SK-N-MC (cell line): ENCODE results near the gene PIGA.
A peak's percentile ranks its signal among the peaks of the same experiment; 100 is the strongest.

Source experiments
- DNase-seq: peaks from one replicate; pipeline ENCODE4 v3.0.0-alpha.2; 2011; ENCODE audit warnings: low read depth, low spot score
- H3K27ac ChIP-seq: fragments of 200-600 bp; sonication (generic); 2 replicates; pipeline ENCODE4 v1.5.1; 2016; ENCODE audit warnings: mixed run types
- H3K36me3 ChIP-seq: fragments of 200-600 bp; sonication (generic); 2 replicates; pipeline ENCODE4 v1.6.1; 2017; ENCODE audit warnings: antibody characterized with exemption, low read length, mixed read lengths; ENCODE audit not compliant: insufficient read depth
- H3K4me3 ChIP-seq: fragments of 200-600 bp; sonication (generic); 2 replicates; pipeline ENCODE4 v1.5.1; 2016
- H3K9ac ChIP-seq: fragments of 200-600 bp; sonication (generic); 2 replicates; pipeline ENCODE4 v1.8.0; 2017; ENCODE audit warnings: mixed run types, mixed read lengths; ENCODE audit not compliant: insufficient read length
- H3K9me3 ChIP-seq: fragments of 200-600 bp; sonication (generic); 2 replicates; pipeline ENCODE4 v1.6.1; 2017; ENCODE audit warnings: low read depth, mild to moderate bottlenecking, antibody characterized with exemption, low read length, moderate library complexity, mixed read lengths
- EZH2 ChIP-seq: fragments of 200-600 bp; sonication (generic); IDR thresholded peaks from one replicate; pipeline ENCODE4 v1.6.1; 2017; ENCODE audit warnings: antibody characterized with exemption
- FOXP2 ChIP-seq: optimal IDR thresholded peaks from 2 replicates; pipeline ENCODE3; 2011; ENCODE audit warnings: mild to moderate bottlenecking, moderate library complexity; ENCODE audit not compliant: insufficient read depth; ENCODE audit errors: extremely low read length, control extremely low read depth
- POLR2AphosphoS5 ChIP-seq: IDR thresholded peaks from 2 replicates; pipeline ENCODE4 v1.6.1; 2012; ENCODE audit warnings: mild to moderate bottlenecking, low read depth, low read length, borderline replicate concordance

The PIGA gene

GRCh38 chrX:15356444-15356843 is 21.1 kb upstream of the PIGA start:
- Histone ChIP-seq H3K9ac (no peak overlapping the region), H3K9me3 (no peaks in the 10 kb centered on the region), H3K27ac (no peak overlapping the region), H3K36me3 (no peaks in the 10 kb centered on the region), H3K4me3 (no peak overlapping the region)
- TF ChIP-seq FOXP2 (no peak), EZH2 (no peak), POLR2AphosphoS5 (no peak)
- no peak for DNase-seq

GRCh38 chrX:15350329-15350996 is 15.1 kb upstream of the PIGA start:
- TF ChIP-seq FOXP2 (no peak), EZH2 (no peak), POLR2AphosphoS5 (no peak)
- Histone ChIP-seq H3K36me3 (no peaks in the 10 kb centered on the region), H3K9ac (no peak overlapping the region), H3K4me3 (no peak overlapping the region), H3K9me3 (no peaks in the 10 kb centered on the region), H3K27ac (no peak overlapping the region)
- no peak for DNase-seq

- Histone ChIP-seq H3K9me3 (no peaks in the 10 kb centered on the region), H3K4me3 (no peak overlapping the region), H3K9ac (no peak overlapping the region), H3K27ac (no peak overlapping the region), H3K36me3 (no peaks in the 10 kb centered on the region)
- TF ChIP-seq EZH2 (no peak), POLR2AphosphoS5 (no peak), FOXP2 (no peak)
- no peak for DNase-seq
Measured at GRCh38 chrX:15349046-15349445, 13.7 kb upstream of the PIGA start.

- no peaks in the 10 kb centered on the region for H3K9me3 ChIP-seq
- H3K4me3 ChIP-seq = no peak overlapping the region
- TF ChIP-seq POLR2AphosphoS5 (no peak), EZH2 (no peak), FOXP2 (no peak)
- no peak for DNase-seq
- H3K36me3 ChIP-seq = no peaks in the 10 kb centered on the region
- H3K27ac ChIP-seq = no peak overlapping the region
- H3K9ac ChIP-seq = no peak overlapping the region
Measured at GRCh38 chrX:15345976-15346375, 10.7 kb upstream of the PIGA start.

DNA sequence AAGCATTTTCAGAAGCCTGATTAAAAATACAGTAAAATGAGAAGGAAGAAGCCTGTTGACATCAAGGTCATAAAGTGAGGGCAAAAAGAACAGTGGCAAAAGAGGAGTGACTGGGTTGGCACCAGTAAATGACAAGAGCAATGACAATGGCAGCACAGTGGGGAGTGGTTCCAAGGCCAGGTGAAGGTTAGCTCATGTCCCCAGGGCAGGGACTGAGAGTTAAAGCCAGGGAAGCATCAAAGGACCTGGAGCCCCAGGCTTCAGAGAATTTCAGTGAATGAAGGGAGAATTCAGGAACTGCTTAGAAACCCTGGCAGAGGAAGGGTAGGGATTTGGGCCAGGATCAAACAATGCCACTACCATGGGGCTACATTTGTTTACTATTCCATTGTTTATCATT is 8.8 kb upstream of the PIGA start:
- Histone ChIP-seq H3K4me3 (no peak overlapping the region), H3K36me3 (no peaks in the 10 kb centered on the region), H3K27ac (no peak overlapping the region), H3K9me3 (no peaks in the 10 kb centered on the region), H3K9ac (no peak overlapping the region)
- DNase-seq = no peak
- TF ChIP-seq POLR2AphosphoS5 (no peak), FOXP2 (no peak), EZH2 (no peak)

DNA sequence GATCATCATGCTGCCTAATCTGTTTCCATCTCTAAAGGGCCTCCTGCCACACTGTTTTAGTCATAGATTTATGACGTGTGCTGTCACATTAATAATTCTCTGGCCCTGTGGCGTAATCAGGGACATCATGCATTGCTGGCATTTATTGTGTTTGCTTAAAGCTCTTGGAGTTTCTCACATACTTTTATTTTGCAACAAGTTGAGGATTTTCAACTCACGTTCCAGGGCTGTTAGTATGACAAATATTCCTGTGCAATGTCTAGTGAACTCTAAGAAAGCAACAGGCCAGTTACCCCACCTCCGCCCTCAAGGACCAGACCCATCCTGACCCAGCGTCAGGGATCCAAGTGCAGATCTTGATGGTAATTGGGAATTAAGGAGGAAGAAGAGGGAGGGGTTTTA is 7.8 kb upstream of the PIGA start:
- no peak for DNase-seq
- TF ChIP-seq EZH2 (no peak), FOXP2 (no peak), POLR2AphosphoS5 (no peak)
- Histone ChIP-seq H3K4me3 (no peak overlapping the region), H3K9ac (no peak overlapping the region), H3K36me3 (no peaks in the 10 kb centered on the region), H3K27ac (0 out of 2 replicates have a peak overlapping the region, but pooled peaks have one; percentile 5), H3K9me3 (no peaks in the 10 kb centered on the region)

DNA sequence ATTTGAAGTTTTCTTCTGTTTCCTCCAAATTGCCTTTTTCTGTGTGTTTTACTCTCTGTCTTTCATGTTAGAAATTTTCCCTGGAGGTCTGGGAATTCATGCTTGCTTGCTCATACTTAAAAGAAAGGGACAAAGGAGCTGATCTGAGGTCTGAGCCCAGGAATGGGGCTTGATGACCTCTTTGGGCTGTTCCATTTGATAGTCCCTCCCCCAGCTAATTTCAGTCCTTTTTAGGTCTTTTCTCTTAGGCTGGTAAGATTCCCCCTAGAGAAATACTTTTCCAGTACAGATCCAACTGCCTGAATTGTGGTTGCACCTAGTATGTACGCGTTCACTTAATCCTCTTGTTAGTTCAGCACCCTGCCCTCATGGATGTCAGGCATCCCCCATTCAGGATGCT is 5.5 kb upstream of the PIGA start:
- Histone ChIP-seq H3K9ac (no peak overlapping the region), H3K9me3 (no peaks in the 10 kb centered on the region), H3K4me3 (no peak overlapping the region), H3K36me3 (no peaks in the 10 kb centered on the region), H3K27ac (no peak overlapping the region)
- no peak for TF ChIP-seq FOXP2
- DNase-seq = no peak

DNA sequence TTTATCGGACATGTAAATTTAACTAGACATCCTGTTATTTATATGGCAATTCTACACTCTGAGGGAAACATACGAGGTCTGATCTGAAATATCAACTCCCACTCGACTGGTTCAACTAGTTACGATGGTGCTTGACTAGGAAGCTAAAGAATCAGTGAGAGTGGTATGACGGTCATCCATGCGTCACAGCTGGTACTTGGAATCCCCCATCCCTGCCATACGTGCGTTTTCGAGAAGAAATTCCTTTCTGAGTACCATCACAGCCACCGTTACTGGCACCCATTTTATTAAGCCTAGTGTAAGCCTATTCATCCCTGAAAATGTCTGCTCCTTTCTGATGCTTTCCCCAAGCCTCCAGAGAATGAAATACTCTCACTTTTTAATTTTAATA is 695 bp upstream of the PIGA start:
- DNase-seq = no peak
- H3K4me3 ChIP-seq = peak overlapping the region; percentile 81
- no peak for TF ChIP-seq FOXP2
- no peak for TF ChIP-seq POLR2AphosphoS5
- no peak for TF ChIP-seq EZH2
- peak overlapping the region; percentile 28 for H3K9ac ChIP-seq
- H3K27ac ChIP-seq = no peak overlapping the region
- no peaks in the 10 kb centered on the region for H3K9me3 ChIP-seq
- H3K36me3 ChIP-seq = no peaks in the 10 kb centered on the region; the same call in 1 of the 2 replicates

DNA sequence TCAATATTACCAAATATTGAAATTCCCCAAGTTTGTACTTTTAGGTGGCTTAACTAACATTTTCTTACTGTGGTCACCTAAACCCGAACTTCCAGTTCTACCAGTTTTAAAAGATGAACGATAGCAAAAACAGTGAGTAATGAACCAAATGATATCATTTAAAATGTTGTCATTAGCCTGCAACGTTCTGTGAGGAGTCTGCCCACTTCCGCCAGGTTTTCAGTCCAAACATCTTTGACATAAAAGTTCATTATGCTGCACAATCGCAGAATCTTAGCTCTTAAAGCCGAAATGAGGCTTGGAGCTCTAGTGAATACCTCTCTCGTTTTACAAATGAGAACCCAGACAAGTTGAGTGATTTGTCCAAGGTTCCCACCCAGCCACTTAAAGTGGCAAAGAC is 762 bp downstream of the PIGA start:
- no peak for DNase-seq
- no peaks in the 10 kb centered on the region; the same call in 1 of the 2 replicates for H3K36me3 ChIP-seq
- H3K4me3 ChIP-seq = peak overlapping the region; percentile 81
- TF ChIP-seq EZH2 = no peak
- no peak for TF ChIP-seq POLR2AphosphoS5
- no peak for TF ChIP-seq FOXP2
- no peak overlapping the region for H3K27ac ChIP-seq
- H3K9ac ChIP-seq = peak overlapping the region; percentile 69
- H3K9me3 ChIP-seq = no peaks in the 10 kb centered on the region
